ENCODE data around the gene FMN2.

- TF ChIP-seq TCF4 (CRISPR knock-in tag; IDR thresholded peaks at IDR 0.05; ENCODE audit: borderline replicate concordance) (no peak), RARB (CRISPR knock-in tag; IDR thresholded peaks at IDR 0.05) (no peak), PATZ1 (CRISPR knock-in tag; IDR thresholded peaks at IDR 0.05; ENCODE audit: borderline replicate concordance) (no peak), SNAI2 (CRISPR knock-in tag; IDR thresholded peaks at IDR 0.05) (no peak), CSRNP3 (CRISPR knock-in tag; IDR thresholded peaks at IDR 0.05) (no peak)
Observed at GRCh38 chr1:240099329-240099728, 7.6 kb downstream of the FMN2 start.
